ENCODE measurements around the gene PDE6D. TPM values are rescaled to one million over a fixed set of nuclear protein-coding genes. Genes with fewer than 3 reads are reported as not detected.

Gene PDE6D
- total RNA-seq, 2 experiments from 2014 or later: 5.9 to 7.0 TPM

DNA sequence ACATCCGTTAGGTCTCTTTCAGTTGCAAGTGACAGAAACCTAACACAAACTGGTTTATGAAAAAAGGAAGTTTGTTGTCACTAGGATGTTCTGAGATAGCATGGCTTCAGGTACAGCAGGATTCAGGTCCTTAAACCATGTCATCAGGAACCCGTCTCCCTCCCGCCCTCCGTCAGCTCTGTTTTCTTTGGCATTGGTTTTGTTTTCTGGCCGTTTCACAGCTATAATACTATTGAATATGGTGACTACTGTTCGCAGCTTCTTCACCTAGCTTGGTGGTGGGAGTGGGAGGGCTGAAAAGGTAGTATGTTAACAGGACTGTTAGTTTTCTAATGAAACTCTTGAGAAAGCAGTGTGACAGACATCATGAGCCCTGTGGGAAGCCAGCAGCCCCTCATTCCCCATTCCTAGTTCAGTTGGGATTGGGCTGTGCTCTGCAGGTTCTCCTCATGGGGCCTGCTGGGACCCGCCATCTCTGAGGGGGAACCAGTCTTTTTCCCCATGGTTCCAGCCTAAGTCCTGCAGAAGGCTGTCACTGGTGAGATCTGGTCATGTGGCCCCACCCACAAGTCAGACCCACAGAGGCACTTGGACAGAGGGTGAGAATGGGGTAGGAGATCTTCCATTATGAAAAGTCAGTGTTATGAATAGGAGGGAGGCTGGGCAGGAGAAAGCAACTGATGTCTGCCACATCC, 60.6 kb downstream of the PDE6D start:
- H3K27me3 Mint-ChIP-seq: no peaks in the 10 kb centered on the region
- no peak overlapping the region for H3K4me3 Mint-ChIP-seq
- H3K27me3 ChIP-seq (ENCODE audit: control insufficient read depth in 1 of 2, insufficient read depth in 2 of 2, low read length in 2 of 2): no peaks in the 10 kb centered on the region
- H3K9me3 ChIP-seq (ENCODE audit: control insufficient read depth in 1 of 2, insufficient read depth in 1 of 2, low read length in 2 of 2): peaks cover 0 to 3% of the 10 kb centered on the region in 2 experiments
- no peaks in the 10 kb centered on the region for H3K36me3 ChIP-seq (ENCODE audit: insufficient read depth, low read length)
- no peak overlapping the region for H3K4me3 ChIP-seq (ENCODE audit: low read length)
- TF ChIP-seq CTCF (IDR thresholded peaks at IDR 0.05): no peak
- peaks cover 3% of the 10 kb centered on the region for H3K4me1 ChIP-seq (ENCODE audit: insufficient read depth, low read length)
- H3K27ac ChIP-seq (ENCODE audit: low read depth in 1 of 2, low read length in 2 of 2): no peak overlapping the region
- ChIA-PET CTCF (interaction anchor here (1.1 to 2.2 kb wide), 2 partner anchors 14 to 43 kb away, joined by 3 to 8 read pairs; no protein-coding TSS in a partner anchor), POLR2A (no interaction called here)
- H3K4me1 Mint-ChIP-seq (ENCODE audit: low read depth): peaks cover 4% of the 10 kb centered on the region
- ATAC-seq (ENCODE audit: poor library complexity) (no peak), DNase-seq (no peak)
- no peaks in the 10 kb centered on the region for H3K36me3 Mint-ChIP-seq (ENCODE audit: low read depth)
- H3K27ac Mint-ChIP-seq: no peak overlapping the region
- intact Hi-C loops (cut with DNase I, micrococcal nuclease): no loop called here
- no peaks in the 10 kb centered on the region for H3K9me3 Mint-ChIP-seq

DNA sequence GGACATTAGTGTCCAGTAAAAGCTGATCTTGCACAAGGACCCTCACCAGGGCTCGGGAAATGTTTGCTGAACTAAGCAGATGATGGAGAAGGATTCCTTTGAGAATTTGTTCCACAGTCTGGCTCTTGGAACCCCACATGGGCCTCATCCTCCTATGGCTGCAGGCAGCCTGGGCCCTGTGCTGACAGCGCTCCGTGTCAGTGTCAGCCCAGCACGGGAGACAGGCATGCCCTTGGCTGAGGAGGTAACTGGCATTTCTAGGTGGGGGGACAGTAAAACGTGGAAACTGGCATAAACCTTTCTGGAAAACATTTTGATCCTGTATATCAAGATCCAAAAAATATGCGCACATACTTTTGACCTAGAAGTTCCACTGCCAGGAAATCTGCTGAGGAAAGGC, 62.3 kb downstream of the PDE6D start:
- ATAC-seq (ENCODE audit: poor library complexity): no peak
- Mint-ChIP-seq H3K27ac (no peak overlapping the region), H3K4me1 (ENCODE audit: low read depth) (peaks cover 16% of the 10 kb centered on the region), H3K27me3 (no peaks in the 10 kb centered on the region), H3K4me3 (no peak overlapping the region), H3K36me3 (ENCODE audit: low read depth) (peaks cover 5% of the 10 kb centered on the region), H3K9me3 (no peaks in the 10 kb centered on the region)
- Histone ChIP-seq H3K4me3 (ENCODE audit: low read length) (no peak overlapping the region), H3K27me3 (ENCODE audit: control insufficient read depth in 1 of 2, insufficient read depth in 2 of 2, low read length in 2 of 2) (no peaks in the 10 kb centered on the region), H3K27ac (ENCODE audit: low read depth in 1 of 2, low read length in 2 of 2) (no peak overlapping the region), H3K4me1 (ENCODE audit: insufficient read depth, low read length) (peaks cover 20% of the 10 kb centered on the region), H3K36me3 (ENCODE audit: insufficient read depth, low read length) (peaks cover 6% of the 10 kb centered on the region), H3K9me3 (ENCODE audit: control insufficient read depth in 1 of 2, insufficient read depth in 1 of 2, low read length in 2 of 2) (peaks cover 0 to 3% of the 10 kb centered on the region in 2 experiments)
- no peak for DNase-seq
- ChIA-PET CTCF (no interaction called here), POLR2A (no interaction called here)
- intact Hi-C loops (cut with DNase I, micrococcal nuclease): no loop called here
- TF ChIP-seq CTCF (IDR thresholded peaks at IDR 0.05): no peak

DNA sequence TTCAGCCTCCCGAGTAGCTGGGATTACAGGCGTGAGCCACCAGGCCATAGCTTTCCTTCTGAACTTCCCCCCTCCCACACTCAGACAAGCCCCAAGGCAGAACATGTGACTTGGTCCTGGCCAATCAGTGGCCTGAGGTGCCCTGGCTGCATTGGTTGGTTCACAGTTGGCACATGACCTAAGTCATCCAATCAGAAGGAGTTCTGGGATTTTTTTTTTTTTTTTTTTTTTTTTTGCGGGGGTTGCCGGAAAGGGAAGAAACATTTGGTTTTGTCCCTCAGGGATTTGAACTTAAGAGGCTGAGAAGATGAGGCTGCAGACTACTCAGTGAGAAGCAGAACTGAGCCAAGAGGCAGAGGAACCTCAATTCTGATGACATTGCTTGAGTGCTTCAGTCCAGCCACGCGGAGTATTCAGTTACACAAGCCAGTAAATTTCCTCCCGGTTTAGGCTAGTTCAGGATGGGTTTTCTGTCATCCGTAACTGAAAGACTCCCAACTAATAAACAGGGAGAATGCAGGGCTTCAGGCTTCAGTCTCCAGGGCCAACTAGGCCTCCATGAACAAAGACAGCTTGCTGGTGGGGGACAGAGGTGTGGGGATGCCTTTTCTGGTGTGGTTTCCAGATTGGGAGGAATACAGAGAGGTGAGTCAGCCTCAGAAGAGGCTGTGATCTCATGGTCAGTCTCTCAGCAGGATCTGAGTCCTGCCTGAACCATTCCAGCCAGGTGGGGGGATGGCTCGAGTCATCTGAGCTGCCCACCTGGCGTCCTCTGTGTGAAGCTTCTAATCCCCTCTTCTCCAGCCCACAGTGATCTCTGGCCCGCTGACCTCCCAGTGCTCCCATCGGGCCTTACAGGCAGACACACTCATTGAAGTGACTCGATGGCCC, 63.6 kb downstream of the PDE6D start:
- Mint-ChIP-seq H3K4me1 (ENCODE audit: low read depth) (peaks cover 26% of the 10 kb centered on the region), H3K4me3 (no peak overlapping the region), H3K27ac (no peak overlapping the region), H3K9me3 (no peaks in the 10 kb centered on the region), H3K27me3 (no peaks in the 10 kb centered on the region), H3K36me3 (ENCODE audit: low read depth) (peaks cover 14% of the 10 kb centered on the region)
- ChIA-PET POLR2A (interaction anchor here (2.8 kb wide), 1 partner anchor 11 kb away, joined by 13 read pairs; no protein-coding TSS in a partner anchor), CTCF (interaction anchor here (7.6 kb wide), 1 partner anchor 41 kb away, joined by 122 read pairs; no protein-coding TSS in a partner anchor)
- TF ChIP-seq CTCF (IDR thresholded peaks at IDR 0.05): no peak
- Histone ChIP-seq H3K4me1 (ENCODE audit: insufficient read depth, low read length) (peaks cover 27% of the 10 kb centered on the region), H3K27ac (ENCODE audit: low read depth in 1 of 2, low read length in 2 of 2) (no peak overlapping the region), H3K9me3 (ENCODE audit: control insufficient read depth in 1 of 2, insufficient read depth in 1 of 2, low read length in 2 of 2) (peaks cover 0 to 3% of the 10 kb centered on the region in 2 experiments), H3K4me3 (ENCODE audit: low read length) (no peak overlapping the region), H3K36me3 (ENCODE audit: insufficient read depth, low read length) (peaks cover 13% of the 10 kb centered on the region), H3K27me3 (ENCODE audit: control insufficient read depth in 1 of 2, insufficient read depth in 2 of 2, low read length in 2 of 2) (no peaks in the 10 kb centered on the region)
- DNase-seq (peak in 2 of 14 experiments; percentile 47 to 68), ATAC-seq (ENCODE audit: poor library complexity) (no peak)
- intact Hi-C loops (cut with DNase I, micrococcal nuclease): no loop called here
